ENCODE data around the gene FAM118B.

FAM118B gene

DNA sequence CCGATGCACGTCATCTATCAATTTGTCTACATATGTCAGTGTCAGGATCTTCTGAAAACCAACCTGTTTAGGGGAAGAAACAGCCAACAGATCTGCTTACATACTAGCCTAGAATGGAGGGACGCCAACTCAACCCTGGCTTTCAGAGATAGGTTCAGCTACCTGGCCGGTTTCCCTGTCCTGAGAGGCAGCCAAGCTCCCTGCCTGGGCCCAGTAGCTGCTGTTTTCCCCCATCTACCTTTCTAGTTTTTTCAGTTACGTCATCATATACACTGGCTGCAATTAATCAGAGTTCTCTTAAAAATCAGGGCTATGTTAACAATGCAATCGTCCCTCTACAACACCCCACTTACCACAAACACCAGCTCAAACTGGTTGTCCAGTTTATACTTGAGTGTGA is 56.1 kb downstream of the FAM118B start:
- Histone ChIP-seq H3K36me3 (replicated peaks) (peaks cover 44% of the 10 kb centered on the region), H3K27ac (peak overlapping the region; percentile 77), H3K27me3 (replicated peaks) (no peaks in the 10 kb centered on the region), H3K4me3 (ENCODE audit: low read depth, low read length) (peak overlapping the region; percentile 81)
- in situ Hi-C loops (cut with HindIII; ENCODE audit: low pct_ligation_motif_present, low sequenced_read_pairs): no loop called here
- no peak for DNase-seq
- TF ChIP-seq, protein P1, sequence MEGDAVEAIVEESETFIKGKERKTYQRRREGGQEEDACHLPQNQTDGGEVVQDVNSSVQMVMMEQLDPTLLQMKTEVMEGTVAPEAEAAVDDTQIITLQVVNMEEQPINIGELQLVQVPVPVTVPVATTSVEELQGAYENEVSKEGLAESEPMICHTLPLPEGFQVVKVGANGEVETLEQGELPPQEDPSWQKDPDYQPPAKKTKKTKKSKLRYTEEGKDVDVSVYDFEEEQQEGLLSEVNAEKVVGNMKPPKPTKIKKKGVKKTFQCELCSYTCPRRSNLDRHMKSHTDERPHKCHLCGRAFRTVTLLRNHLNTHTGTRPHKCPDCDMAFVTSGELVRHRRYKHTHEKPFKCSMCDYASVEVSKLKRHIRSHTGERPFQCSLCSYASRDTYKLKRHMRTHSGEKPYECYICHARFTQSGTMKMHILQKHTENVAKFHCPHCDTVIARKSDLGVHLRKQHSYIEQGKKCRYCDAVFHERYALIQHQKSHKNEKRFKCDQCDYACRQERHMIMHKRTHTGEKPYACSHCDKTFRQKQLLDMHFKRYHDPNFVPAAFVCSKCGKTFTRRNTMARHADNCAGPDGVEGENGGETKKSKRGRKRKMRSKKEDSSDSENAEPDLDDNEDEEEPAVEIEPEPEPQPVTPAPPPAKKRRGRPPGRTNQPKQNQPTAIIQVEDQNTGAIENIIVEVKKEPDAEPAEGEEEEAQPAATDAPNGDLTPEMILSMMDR (IDR thresholded peaks at IDR 0.05; ENCODE audit: low read depth, low read length, missing control alignments): no peak

DNA sequence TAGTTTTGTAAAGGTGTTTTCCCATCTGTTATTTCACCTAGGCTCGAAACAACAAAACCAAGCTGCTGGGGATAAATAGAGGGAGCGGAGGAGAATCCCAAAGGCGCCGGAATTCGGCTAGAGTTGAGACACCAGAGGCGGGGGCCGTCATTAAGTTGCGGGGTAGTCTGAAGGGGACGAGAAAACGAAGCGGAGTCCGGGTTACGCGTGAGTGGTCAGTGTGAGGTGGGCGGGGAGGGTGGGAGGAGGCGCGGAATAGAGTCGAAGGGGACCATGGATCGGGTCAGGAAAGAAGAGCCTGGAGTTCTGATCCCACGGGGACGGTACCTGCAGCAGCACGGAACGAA is 56.8 kb downstream of the FAM118B start:
- TF ChIP-seq, protein P1 (IDR thresholded peaks at IDR 0.05; ENCODE audit: low read depth, low read length, missing control alignments): no peak
- in situ Hi-C loops (cut with HindIII; ENCODE audit: low pct_ligation_motif_present, low sequenced_read_pairs): no loop called here
- H3K27ac ChIP-seq: peak overlapping the region; percentile 77
- DNase-seq: no peak
- H3K36me3 ChIP-seq (replicated peaks): peaks cover 39% of the 10 kb centered on the region
- H3K4me3 ChIP-seq (ENCODE audit: low read depth, low read length): peak overlapping the region; percentile 81
- H3K27me3 ChIP-seq (replicated peaks): no peaks in the 10 kb centered on the region

DNA sequence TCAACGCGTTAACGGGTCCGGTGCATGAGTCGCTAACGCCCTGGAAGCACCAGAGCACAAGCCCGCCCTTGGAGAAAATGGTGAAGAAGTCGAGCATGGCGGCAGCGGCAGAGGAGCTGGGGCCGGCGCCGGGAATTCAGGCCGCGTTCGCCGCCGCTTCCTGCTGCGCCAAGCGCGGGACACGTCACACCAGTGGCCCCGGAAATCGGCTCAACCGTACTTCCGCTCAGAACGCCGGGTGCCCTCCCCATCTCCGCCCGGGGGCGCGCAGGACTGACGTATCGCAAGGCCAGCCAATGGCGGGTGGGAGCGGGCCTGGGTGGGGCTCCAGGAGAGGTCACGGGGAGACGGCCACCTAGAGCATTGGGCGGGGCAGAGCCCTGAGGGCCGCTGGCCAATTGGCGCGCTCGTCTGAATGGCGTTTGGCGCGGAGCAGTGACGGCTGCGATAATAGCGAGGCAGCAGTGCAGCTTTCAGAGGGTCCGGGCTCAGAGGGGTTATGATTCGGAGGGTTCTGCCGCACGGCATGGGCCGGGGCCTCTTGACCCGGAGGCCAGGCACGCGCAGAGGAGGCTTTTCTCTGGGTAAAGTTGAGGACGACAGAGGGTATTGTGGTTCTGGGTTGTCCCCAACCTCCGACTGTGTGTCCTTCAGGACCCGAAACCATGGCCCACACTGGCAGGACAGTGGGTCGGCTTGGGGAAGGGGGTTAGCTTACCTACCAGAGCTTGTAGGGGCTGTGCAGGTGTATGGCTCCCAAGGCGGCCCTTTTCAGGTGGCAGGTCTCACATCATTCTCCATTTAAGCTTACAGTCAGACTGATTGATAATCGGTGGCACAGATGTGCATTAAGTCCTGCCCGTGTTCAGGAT is 57.4 kb downstream of the FAM118B start, which contains the start of the genes FOXRED1 and SRPRA:
TSS of gene FOXRED1 (plus strand) at position 447 of the 872 bp plus-strand sequence. CDS start at position 500, 53 bp downstream.
TSS of gene SRPRA (minus strand) at position 188 of the 872 bp plus-strand sequence. CDS start at position 97, 91 bp downstream.
- peaks cover 41% of the 10 kb centered on the region for H3K36me3 ChIP-seq (replicated peaks)
- in situ Hi-C loops (cut with HindIII; ENCODE audit: low pct_ligation_motif_present, low sequenced_read_pairs): no loop called here
- H3K27me3 ChIP-seq (replicated peaks): no peaks in the 10 kb centered on the region
- peak within 1 kb of the TSS; percentile 81 for H3K4me3 ChIP-seq (ENCODE audit: low read depth, low read length)
- peak within 1 kb of the TSS; percentile 86 for H3K27ac ChIP-seq
- TF ChIP-seq, protein P1 (IDR thresholded peaks at IDR 0.05; ENCODE audit: low read depth, low read length, missing control alignments): no peak
- DNase-seq: peak; percentile 99

DNA sequence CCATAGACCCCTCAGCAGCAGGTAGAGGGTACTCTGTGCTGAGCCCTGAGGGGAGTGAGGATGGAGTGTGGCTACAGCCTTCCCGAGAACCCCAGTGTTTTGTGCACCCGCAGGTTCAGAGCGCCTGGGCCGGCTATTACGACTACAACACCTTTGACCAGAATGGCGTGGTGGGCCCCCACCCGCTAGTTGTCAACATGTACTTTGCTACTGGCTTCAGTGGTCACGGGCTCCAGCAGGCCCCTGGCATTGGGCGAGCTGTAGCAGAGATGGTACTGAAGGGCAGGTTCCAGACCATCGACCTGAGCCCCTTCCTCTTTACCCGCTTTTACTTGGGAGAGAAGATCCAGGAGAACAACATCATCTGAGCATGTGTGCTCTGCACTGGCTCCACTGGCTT is 65.7 kb downstream of the FAM118B start:
- Histone ChIP-seq H3K27me3 (replicated peaks) (no peaks in the 10 kb centered on the region), H3K36me3 (replicated peaks) (peaks cover 25% of the 10 kb centered on the region), H3K4me3 (ENCODE audit: low read depth, low read length) (no peak overlapping the region), H3K27ac (no peak overlapping the region)
- DNase-seq: no peak
- in situ Hi-C loops (cut with HindIII; ENCODE audit: low pct_ligation_motif_present, low sequenced_read_pairs): no loop called here
- TF ChIP-seq, protein P1 (IDR thresholded peaks at IDR 0.05; ENCODE audit: low read depth, low read length, missing control alignments): no peak

DNA sequence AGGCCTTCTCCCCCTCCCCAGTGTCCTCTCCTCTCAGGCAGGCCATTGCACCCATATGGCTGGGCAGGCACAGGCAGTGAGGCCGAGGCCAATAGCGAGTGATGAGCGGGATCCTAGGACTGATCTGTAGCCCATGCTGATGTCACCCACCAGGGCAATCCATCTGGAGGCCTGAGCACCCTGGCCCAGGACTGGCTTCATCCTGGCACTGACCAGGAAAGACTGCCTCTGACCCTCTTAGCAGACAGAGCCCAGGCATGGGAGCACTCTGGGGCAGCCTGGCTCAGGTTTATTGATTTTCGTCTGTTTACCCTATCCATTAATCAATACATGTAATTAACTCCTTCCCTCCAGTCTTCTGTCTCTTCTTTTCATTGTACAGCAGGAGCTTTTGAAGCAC is 66.2 kb downstream of the FAM118B start:
- H3K36me3 ChIP-seq (replicated peaks): peaks cover 25% of the 10 kb centered on the region
- H3K27ac ChIP-seq: no peak overlapping the region
- TF ChIP-seq, protein P1 (IDR thresholded peaks at IDR 0.05; ENCODE audit: low read depth, low read length, missing control alignments): no peak
- no peaks in the 10 kb centered on the region for H3K27me3 ChIP-seq (replicated peaks)
- H3K4me3 ChIP-seq (ENCODE audit: low read depth, low read length): no peak overlapping the region
- no peak for DNase-seq
- in situ Hi-C loops (cut with HindIII; ENCODE audit: low pct_ligation_motif_present, low sequenced_read_pairs): no loop called here
